ENCODE measurements around the gene IQSEC1. TPM values are rescaled to one million over a fixed set of nuclear protein-coding genes. Genes with fewer than 3 reads are reported as not detected.
A peak's percentile ranks its signal among the peaks of the same experiment; 100 is the strongest.

Gene IQSEC1
- total RNA-seq, 1 experiment from 2014 or later = 4.9 TPM

GRCh38 chr3:13079051-13079450, 5.8 kb upstream of the IQSEC1 start:
- H3K9me3 ChIP-seq = no peaks in the 10 kb centered on the region
- H3K36me3 ChIP-seq = no peaks in the 10 kb centered on the region
- peaks cover 2% of the 10 kb centered on the region; the same call in 1 of the 2 replicates for H3K27me3 ChIP-seq
- DNase-seq = no peak
- no peak overlapping the region for H3K4me3 ChIP-seq

- H3K27me3 ChIP-seq = peaks cover 5% of the 10 kb centered on the region
- no peak overlapping the region for H3K4me3 ChIP-seq
- no peaks in the 10 kb centered on the region for H3K36me3 ChIP-seq
- no peaks in the 10 kb centered on the region for H3K9me3 ChIP-seq
- no peak for DNase-seq
These were observed 5.1 kb upstream of the IQSEC1 start for GRCh38 chr3:13078163-13078905.

- no peak overlapping the region for H3K4me3 ChIP-seq
- peaks cover 6% of the 10 kb centered on the region for H3K27me3 ChIP-seq
- DNase-seq = peak; percentile 45
- no peaks in the 10 kb centered on the region for H3K36me3 ChIP-seq
- no peaks in the 10 kb centered on the region for H3K9me3 ChIP-seq
These were observed 4.4 kb upstream of the IQSEC1 start for GRCh38 chr3:13077431-13078162.

- Histone ChIP-seq H3K4me3 (no peak overlapping the region), H3K36me3 (no peaks in the 10 kb centered on the region), H3K9me3 (no peaks in the 10 kb centered on the region), H3K27me3 (peaks cover 6% of the 10 kb centered on the region)
- DNase-seq = peak; percentile 22
These were observed 2.9 kb upstream of the IQSEC1 start for GRCh38 chr3:13075986-13076654.

GRCh38 chr3:13075318-13075717, 2.1 kb upstream of the IQSEC1 start:
- no peaks in the 10 kb centered on the region for H3K36me3 ChIP-seq
- peaks cover 6% of the 10 kb centered on the region for H3K27me3 ChIP-seq
- no peak for DNase-seq
- no peaks in the 10 kb centered on the region for H3K9me3 ChIP-seq
- H3K4me3 ChIP-seq = no peak overlapping the region

- Histone ChIP-seq H3K4me3 (no peak overlapping the region), H3K27me3 (peaks cover 6% of the 10 kb centered on the region), H3K9me3 (no peaks in the 10 kb centered on the region), H3K36me3 (no peaks in the 10 kb centered on the region)
- DNase-seq = no peak
These were observed 762 bp upstream of the IQSEC1 start for GRCh38 chr3:13074006-13074375.

- no peaks in the 10 kb centered on the region for H3K36me3 ChIP-seq
- H3K9me3 ChIP-seq = no peaks in the 10 kb centered on the region
- peaks cover 6% of the 10 kb centered on the region for H3K27me3 ChIP-seq
- no peak for DNase-seq
- H3K4me3 ChIP-seq = no peak overlapping the region
These were observed 466 bp downstream of the IQSEC1 start for GRCh38 chr3:13072600-13073325.

GRCh38 chr3:13072239-13072599, 1.0 kb downstream of the IQSEC1 start:
- DNase-seq = peak; percentile 20
- Histone ChIP-seq H3K9me3 (no peaks in the 10 kb centered on the region), H3K27me3 (peaks cover 6% of the 10 kb centered on the region), H3K4me3 (no peak overlapping the region), H3K36me3 (no peaks in the 10 kb centered on the region)

- Histone ChIP-seq H3K27me3 (peaks cover 6% of the 10 kb centered on the region), H3K36me3 (no peaks in the 10 kb centered on the region), H3K4me3 (no peak overlapping the region), H3K9me3 (no peaks in the 10 kb centered on the region)
- DNase-seq = no peak
These were observed 1.5 kb downstream of the IQSEC1 start for GRCh38 chr3:13071695-13072094.

GRCh38 chr3:13070391-13071070, 2.7 kb downstream of the IQSEC1 start:
- H3K9me3 ChIP-seq = no peaks in the 10 kb centered on the region
- DNase-seq = no peak
- peaks cover 3% of the 10 kb centered on the region for H3K27me3 ChIP-seq
- no peak overlapping the region for H3K4me3 ChIP-seq
- H3K36me3 ChIP-seq = no peaks in the 10 kb centered on the region

GRCh38 chr3:13069495-13069894, 3.7 kb downstream of the IQSEC1 start:
- no peak for DNase-seq
- Histone ChIP-seq H3K4me3 (no peak overlapping the region), H3K36me3 (no peaks in the 10 kb centered on the region), H3K9me3 (no peaks in the 10 kb centered on the region), H3K27me3 (peaks cover 3% of the 10 kb centered on the region; the same call in 1 of the 2 replicates)

GRCh38 chr3:13068269-13069010, 4.8 kb downstream of the IQSEC1 start:
- Histone ChIP-seq H3K36me3 (no peaks in the 10 kb centered on the region), H3K27me3 (peaks cover 1% of the 10 kb centered on the region; the same call in 1 of the 2 replicates), H3K4me3 (no peak overlapping the region), H3K9me3 (no peaks in the 10 kb centered on the region)
- DNase-seq = no peak

GRCh38 chr3:13067778-13068177, 5.5 kb downstream of the IQSEC1 start:
- no peak for DNase-seq
- Histone ChIP-seq H3K27me3 (no peaks in the 10 kb centered on the region), H3K4me3 (no peak overlapping the region), H3K9me3 (no peaks in the 10 kb centered on the region), H3K36me3 (no peaks in the 10 kb centered on the region)

- H3K27me3 ChIP-seq = no peaks in the 10 kb centered on the region
- H3K4me3 ChIP-seq = no peak overlapping the region
- H3K36me3 ChIP-seq = no peaks in the 10 kb centered on the region
- no peak for DNase-seq
- no peaks in the 10 kb centered on the region for H3K9me3 ChIP-seq
These were observed 6.4 kb downstream of the IQSEC1 start for GRCh38 chr3:13066834-13067233.

GRCh38 chr3:13066236-13066635, 7.0 kb downstream of the IQSEC1 start:
- Histone ChIP-seq H3K36me3 (no peaks in the 10 kb centered on the region), H3K27me3 (no peaks in the 10 kb centered on the region), H3K4me3 (no peak overlapping the region), H3K9me3 (no peaks in the 10 kb centered on the region)
- no peak for DNase-seq

GRCh38 chr3:13065727-13066126, 7.5 kb downstream of the IQSEC1 start:
- Histone ChIP-seq H3K4me3 (no peak overlapping the region), H3K9me3 (no peaks in the 10 kb centered on the region), H3K27me3 (no peaks in the 10 kb centered on the region), H3K36me3 (no peaks in the 10 kb centered on the region)
- no peak for DNase-seq
